Thyroid gland (tissue), 4 donors: ENCODE results near the gene NOCT.

Experiments used
- CTCF ChIP-seq, 6 experiments: fragments of 200-600 bp in 3 of 6; fragments of 450-650 bp in 3 of 6; sonication (generic) in 3 of 6; IDR thresholded peaks; one replicate each; pipeline ENCODE4 v1.5.1; 2016 to 2019; ENCODE audit warnings: antibody characterized with exemption in 6 of 6, mild to moderate bottlenecking in 2 of 6, inconsistent platforms in 1 of 6, moderate library complexity in 1 of 6
- POLR2A ChIP-seq, 2 donors: fragments of 450-650 bp; IDR thresholded peaks; one replicate each; pipeline ENCODE4 v1.6.1; 2017; ENCODE audit warnings: antibody characterized with exemption in 2 of 2, mild to moderate bottlenecking in 2 of 2, moderate library complexity in 1 of 2

- no peak for TF ChIP-seq CTCF (IDR thresholded peaks at IDR 0.05)
- TF ChIP-seq POLR2A (IDR thresholded peaks at IDR 0.05), result no peak
Observed at GRCh38 chr4:138977524-138977923, 38.1 kb upstream of the NOCT start.
